ENCODE data around the gene ETNK2. TPM values are rescaled to one million over a fixed set of nuclear protein-coding genes. Genes with fewer than 3 reads are reported as not detected.

Gene ETNK2
- total and polyA plus RNA-seq, 2 of the 13 experiments (the other 11 are each of a cell fraction or from before 2014, with no cell fraction given), result 15.5 to 42.8 TPM

GRCh38 chr1:204169858-204170257 is 18.0 kb upstream of the ETNK2 start:
- no peak for DNase-seq (ENCODE audit: low spot score)
- CTCF ChIA-PET (ENCODE audit: low intra/inter-chr PET ratio, low total read pairs), result no interaction called here
- TF ChIP-seq MTERF4 (CRISPR knock-in tag; IDR thresholded peaks at IDR 0.05) (no peak), ZNF280D (CRISPR knock-in tag; IDR thresholded peaks at IDR 0.05) (0 out of 2 replicates have a peak, but pooled peaks have one; percentile 50), MAF1 (CRISPR knock-in tag; IDR thresholded peaks at IDR 0.05; ENCODE audit: borderline replicate concordance) (no peak), ZNF101 (CRISPR knock-in tag; IDR thresholded peaks at IDR 0.05; ENCODE audit: borderline replicate concordance, low read depth) (peak; percentile 100), NPAS2 (CRISPR knock-in tag; IDR thresholded peaks at IDR 0.05; ENCODE audit: borderline replicate concordance) (no peak), MLLT10 (CRISPR knock-in tag; IDR thresholded peaks at IDR 0.05) (no peak), ZFX (CRISPR knock-in tag; IDR thresholded peaks at IDR 0.05; ENCODE audit: low read depth) (no peak), DR1 (CRISPR knock-in tag; IDR thresholded peaks at IDR 0.05) (no peak), ZNF790 (CRISPR knock-in tag; IDR thresholded peaks at IDR 0.05; ENCODE audit: borderline replicate concordance) (no peak), SSRP1 (CRISPR knock-in tag; IDR thresholded peaks at IDR 0.05) (no peak), NFE2L2 (IDR thresholded peaks at IDR 0.05; ENCODE audit: low read length) (no peak), TCF7 (IDR thresholded peaks at IDR 0.05; ENCODE audit: low read depth) (no peak)
- in situ Hi-C loops (cut with HindIII; ENCODE audit: extremely low pct_ligation_motif_present, low pct_unique_long_range_greater_than_20kb), result no loop called here
- Histone ChIP-seq H4K20me1 (ENCODE audit: insufficient read depth, low read length) (no peaks in the 10 kb centered on the region), H3K9me3 (ENCODE audit: low read length) (peaks cover 25% of the 10 kb centered on the region), H3K79me2 (ENCODE audit: insufficient read depth, low read length) (no peaks in the 10 kb centered on the region), H2AFZ (ENCODE audit: low read length) (no peak overlapping the region), H3K4me1 (ENCODE audit: insufficient read depth, low read length) (peaks cover 24% of the 10 kb centered on the region), H3K27me3 (ENCODE audit: control insufficient read depth in 1 of 2, insufficient read depth in 2 of 2, low read length in 2 of 2) (peaks cover 0 to 8% of the 10 kb centered on the region in 2 experiments; a peak in 1 of 5 replicates), H3K4me3 (replicated peaks in 1 of 3; ENCODE audit: insufficient read depth in 1 of 3, low read depth in 2 of 3, low read length in 3 of 3) (no peak overlapping the region), H3K27ac (ENCODE audit: extremely low read length, insufficient read depth, low read length) (no peak overlapping the region), H3K4me2 (ENCODE audit: low read depth, low read length) (no peak overlapping the region), H3K9ac (ENCODE audit: insufficient read depth, low read depth, low read length) (no peak overlapping the region), H3K36me3 (replicated peaks in 1 of 2; ENCODE audit: control insufficient read depth in 1 of 2, insufficient read depth in 2 of 2, low read length in 2 of 2) (no peaks in the 10 kb centered on the region)
- FAIRE-seq, result no peak
- intact Hi-C loops (cut with micrococcal nuclease; ENCODE audit: unreplicated experiment), result no loop called here
- ATAC-seq, result no peak
- no TSS peak for BruUV-seq (replicated peaks)
- 53% methylated on average over 4 of the region's 4 CpGs for WGBS (ENCODE audit: low lambda C conversion rate)
- POLR2A ChIA-PET, result no interaction called here
